HG03439 (cell line): ENCODE measurements around the gene MAPK7.

Experiments used
- ATAC-seq: cut with Tn5 transposase; IDR thresholded peaks from one replicate; pipeline ENCODE4 v1.9.1; 2021; ENCODE audit warnings: mild to moderate bottlenecking, moderate library complexity; ENCODE audit not compliant: unreplicated experiment

The MAPK7 gene

GRCh38 chr17:19362277-19363113 lies 15.8 kb upstream of the MAPK7 start, which contains the start of gene B9D1:
Gene B9D1, minus strand, starts transcription at chr17:19362723. Its CDS starts 154 bp downstream, at chr17:19362569.
- peak; percentile 90 for ATAC-seq

GRCh38 chr17:19363114-19363438 lies 15.2 kb upstream of the MAPK7 start:
- ATAC-seq = no peak

GRCh38 chr17:19363460-19364035 lies 14.8 kb upstream of the MAPK7 start:
- no peak for ATAC-seq

GRCh38 chr17:19364699-19365498 lies 13.4 kb upstream of the MAPK7 start:
- no peak for ATAC-seq

- ATAC-seq = no peak
Measured at GRCh38 chr17:19365499-19365817, 12.8 kb upstream of the MAPK7 start.

GRCh38 chr17:19365833-19366636 lies 12.3 kb upstream of the MAPK7 start:
- no peak for ATAC-seq

GRCh38 chr17:19366637-19366972 lies 11.7 kb upstream of the MAPK7 start:
- no peak for ATAC-seq

GRCh38 chr17:19368229-19368628 lies 10.1 kb upstream of the MAPK7 start:
- ATAC-seq = no peak

GRCh38 chr17:19369107-19369778 lies 9.1 kb upstream of the MAPK7 start:
- ATAC-seq = no peak

GRCh38 chr17:19369846-19370492 lies 8.3 kb upstream of the MAPK7 start:
- ATAC-seq = no peak

- no peak for ATAC-seq
Measured at GRCh38 chr17:19370493-19370960, 7.8 kb upstream of the MAPK7 start.

GRCh38 chr17:19371259-19372010 lies 6.9 kb upstream of the MAPK7 start:
- no peak for ATAC-seq

- no peak for ATAC-seq
Measured at GRCh38 chr17:19372011-19372370, 6.3 kb upstream of the MAPK7 start.

- no peak for ATAC-seq
Measured at GRCh38 chr17:19372439-19372838, 5.9 kb upstream of the MAPK7 start.

GRCh38 chr17:19372866-19373504 lies 5.3 kb upstream of the MAPK7 start:
- no peak for ATAC-seq

GRCh38 chr17:19374136-19374535 lies 4.2 kb upstream of the MAPK7 start:
- no peak for ATAC-seq

- ATAC-seq = no peak
Measured at GRCh38 chr17:19375732-19376131, 2.6 kb upstream of the MAPK7 start.

GRCh38 chr17:19376811-19377210 lies 1.5 kb upstream of the MAPK7 start:
- ATAC-seq = no peak
